Breast epithelium (tissue), 3 donors: ENCODE data around the gene TMED8.

Experiments
- CTCF ChIP-seq, 3 donors: fragments of 450-650 bp; IDR thresholded peaks; one replicate each; pipeline ENCODE4 v1.5.1; 2016 to 2017; ENCODE audit warnings: antibody characterized with exemption in 3 of 3, mild to moderate bottlenecking in 3 of 3, moderate library complexity in 3 of 3
- POLR2A ChIP-seq: fragments of 450-650 bp; IDR thresholded peaks from one replicate; pipeline ENCODE4 v1.6.1; 2016; ENCODE audit warnings: antibody characterized with exemption, mild to moderate bottlenecking, moderate library complexity
- POLR2AphosphoS5 ChIP-seq, 3 donors: sonication (generic); formaldehyde crosslinking; IDR thresholded peaks; one replicate each; pipeline ENCODE4 v1.6.1; 2017; ENCODE audit warnings: antibody characterized with exemption in 3 of 3

- TF ChIP-seq POLR2AphosphoS5 (IDR thresholded peaks at IDR 0.05) (no peak), CTCF (IDR thresholded peaks at IDR 0.05) (no peak), POLR2A (no peak)
Observed at GRCh38 chr14:77319422-77319821, 57.5 kb downstream of the TMED8 start.
